MCF 10A (cell line): ENCODE data around the gene GJD2. TPM values are rescaled to one million over a fixed set of nuclear protein-coding genes. Genes with fewer than 3 reads are reported as not detected.

Experiments used
- BruUV-seq: library from RNA; stranded (reverse); fragments of 400-500 nt; replicated peaks from 2 replicates; lab custom pipeline; 2021; lab: Mats Ljungman, UMichigan
- CTCF ChIA-PET: fragments of 300-600 bp; sonication (Branson Sonifier 250); formaldehyde crosslinking; extraction: SDS; loops from one replicate; lab custom pipeline; 2021; ENCODE audit warnings: antibody characterized with exemption, inconsistent platforms; lab: Yijun Ruan, JAX
- POLR2A ChIA-PET: fragments of 300-600, 350-650 bp; sonication (Branson Sonifier 250); formaldehyde crosslinking; extraction: SDS; loops from one replicate; lab custom pipeline; 2020; ENCODE audit warnings: antibody characterized with exemption, inconsistent platforms; lab: Yijun Ruan, JAX
- DNase-seq: peaks from one replicate; pipeline ENCODE4 v3.0.0-alpha.2; 2018; ENCODE audit not compliant: unreplicated experiment
- H3K27ac Mint-ChIP-seq: one replicate; pipeline ENCODE4 v1.8.0; 2022; ENCODE audit warnings: mild to moderate bottlenecking, low read depth, mixed read lengths; ENCODE audit not compliant: unreplicated experiment
- H3K27me3 Mint-ChIP-seq: one replicate; pipeline ENCODE4 v1.8.0; 2022; ENCODE audit warnings: mixed read lengths; ENCODE audit not compliant: insufficient read depth, unreplicated experiment
- H3K36me3 Mint-ChIP-seq: one replicate; pipeline ENCODE4 v1.8.0; 2022; ENCODE audit warnings: mild to moderate bottlenecking, moderate library complexity, mixed read lengths; ENCODE audit not compliant: insufficient read depth, unreplicated experiment
- H3K4me1 Mint-ChIP-seq: one replicate; pipeline ENCODE4 v1.8.0; 2022; ENCODE audit warnings: mixed read lengths; ENCODE audit not compliant: insufficient read depth, unreplicated experiment
- H3K4me3 Mint-ChIP-seq: one replicate; pipeline ENCODE4 v1.8.0; 2022; ENCODE audit warnings: mild to moderate bottlenecking, moderate library complexity, mixed read lengths; ENCODE audit not compliant: unreplicated experiment
- H3K9me3 Mint-ChIP-seq: one replicate; pipeline ENCODE4 v1.8.0; 2022; ENCODE audit warnings: mixed read lengths; ENCODE audit not compliant: unreplicated experiment
- CTCF ChIP-seq: fragments of 200-600 bp; IDR thresholded peaks from one replicate; pipeline ENCODE4 v1.8.0; 2022; ENCODE audit warnings: antibody characterized with exemption, mild to moderate bottlenecking; ENCODE audit not compliant: unreplicated experiment
- intact Hi-C: fragments of 100-400 bp; cut with micrococcal nuclease; formaldehyde crosslinking; loops from 2 replicates; pipeline ENCODE4 v1.14.1; 2022
- total RNA-seq: library from RNA; stranded (reverse); gene quantifications from 2 replicates; pipeline ENCODE4 v1.2.3, GENCODE V29; 2022

GJD2 gene
- total RNA-seq, 1 experiment from 2014 or later = not detected

GRCh38 chr15:34795267-34796081, 40.7 kb upstream of the GJD2 start, which contains the start of gene ACTC1:
Gene ACTC1, minus strand, starts transcription at chr15:34795549. Its CDS starts 741 bp downstream, at chr15:34794808.
- H3K27me3 Mint-ChIP-seq = peaks cover 42% of the 10 kb centered on the region
- H3K4me3 Mint-ChIP-seq = no peak within 1 kb of the TSS
- intact Hi-C loops = no loop called here
- TF ChIP-seq CTCF = no peak
- DNase-seq = peak; percentile 45
- ChIA-PET CTCF (interaction anchor here (0.6 to 1.0 kb wide), 2 partner anchors 75 to 174 kb away, joined by 3 to 4 read pairs; no protein-coding TSS in a partner anchor), POLR2A (interaction anchor here (0.7 kb wide), 1 partner anchor 35 kb away, joined by 3 read pairs; no protein-coding TSS in a partner anchor)
- H3K4me1 Mint-ChIP-seq = peaks cover 17% of the 10 kb centered on the region
- no peak within 1 kb of the TSS for H3K27ac Mint-ChIP-seq
- no peaks in the 10 kb centered on the region for H3K9me3 Mint-ChIP-seq
- no TSS peak for BruUV-seq
- no peaks in the 10 kb centered on the region for H3K36me3 Mint-ChIP-seq

GRCh38 chr15:34794590-34795206, 39.9 kb upstream of the GJD2 start:
- ChIA-PET POLR2A (no interaction called here), CTCF (interaction anchor here (1.0 kb wide), 1 partner anchor 173 kb away, joined by 4 read pairs; no protein-coding TSS in a partner anchor)
- no peak overlapping the region for H3K4me3 Mint-ChIP-seq
- peaks cover 14% of the 10 kb centered on the region for H3K4me1 Mint-ChIP-seq
- no peaks in the 10 kb centered on the region for H3K9me3 Mint-ChIP-seq
- TF ChIP-seq CTCF = no peak
- H3K36me3 Mint-ChIP-seq = no peaks in the 10 kb centered on the region
- intact Hi-C loops = no loop called here
- no TSS peak for BruUV-seq
- no peak for DNase-seq
- H3K27ac Mint-ChIP-seq = no peak overlapping the region
- peaks cover 50% of the 10 kb centered on the region for H3K27me3 Mint-ChIP-seq

GRCh38 chr15:34793901-34794300, 39.1 kb upstream of the GJD2 start:
- no peak overlapping the region for H3K27ac Mint-ChIP-seq
- intact Hi-C loops = no loop called here
- H3K9me3 Mint-ChIP-seq = no peaks in the 10 kb centered on the region
- CTCF ChIA-PET = interaction anchor here (0.8 kb wide), 1 partner anchor 156 kb away, joined by 4 read pairs; no protein-coding TSS in a partner anchor
- no TSS peak for BruUV-seq
- no peak for TF ChIP-seq CTCF
- H3K4me3 Mint-ChIP-seq = no peak overlapping the region
- peaks cover 7% of the 10 kb centered on the region for H3K4me1 Mint-ChIP-seq
- DNase-seq = no peak
- POLR2A ChIA-PET = no interaction called here
- no peaks in the 10 kb centered on the region for H3K36me3 Mint-ChIP-seq
- H3K27me3 Mint-ChIP-seq = peaks cover 58% of the 10 kb centered on the region

GRCh38 chr15:34793071-34793470, 38.3 kb upstream of the GJD2 start:
- intact Hi-C loops = no loop called here
- no peak overlapping the region for H3K27ac Mint-ChIP-seq
- H3K4me1 Mint-ChIP-seq = peaks cover 6% of the 10 kb centered on the region
- CTCF ChIA-PET = no interaction called here
- DNase-seq = no peak
- no peak overlapping the region for H3K4me3 Mint-ChIP-seq
- no peaks in the 10 kb centered on the region for H3K9me3 Mint-ChIP-seq
- POLR2A ChIA-PET = interaction anchor here (0.7 kb wide), 1 partner anchor 9 kb away, joined by 3 read pairs; no protein-coding TSS in a partner anchor
- H3K27me3 Mint-ChIP-seq = peaks cover 60% of the 10 kb centered on the region
- BruUV-seq = no TSS peak
- TF ChIP-seq CTCF = no peak
- H3K36me3 Mint-ChIP-seq = no peaks in the 10 kb centered on the region
